RPMI8226 (cell line): ENCODE measurements around the gene TEAD4.

Experiments
- DNase-seq: peaks from one replicate; pipeline ENCODE4 v3.0.0-alpha.2; 2015

The TEAD4 gene

DNA sequence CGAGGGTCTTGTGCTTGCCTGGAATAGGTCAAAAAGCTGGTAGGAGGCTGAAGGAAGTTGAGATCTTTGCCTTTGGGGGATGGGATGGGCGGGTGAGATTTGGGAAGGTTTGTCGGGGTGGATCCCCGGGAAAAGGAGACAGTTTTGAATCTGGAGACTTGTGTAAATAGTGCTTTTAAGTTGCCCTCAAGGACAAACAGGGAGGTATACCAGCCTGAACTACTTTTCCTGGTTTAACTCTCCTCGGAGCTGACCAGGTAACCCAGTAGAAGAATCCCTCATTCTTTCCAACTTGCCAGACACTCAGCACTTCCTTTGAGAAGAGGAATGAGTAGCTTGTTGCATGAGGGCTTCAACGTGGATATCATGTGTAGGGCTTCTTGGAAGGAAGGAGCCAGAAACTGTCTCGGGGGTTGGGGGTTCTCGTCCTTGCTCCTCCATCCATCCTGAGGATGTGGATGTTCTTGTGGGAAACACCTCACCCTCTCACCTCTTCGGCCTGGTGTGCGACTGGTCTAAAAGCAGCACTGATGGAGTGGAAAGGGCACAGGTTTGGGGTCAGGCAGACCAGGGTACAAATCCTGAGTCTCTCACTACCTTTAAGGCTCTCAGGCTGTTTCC, 1.9 kb downstream of the TEAD4 start:
- DNase-seq, result no peak

DNA sequence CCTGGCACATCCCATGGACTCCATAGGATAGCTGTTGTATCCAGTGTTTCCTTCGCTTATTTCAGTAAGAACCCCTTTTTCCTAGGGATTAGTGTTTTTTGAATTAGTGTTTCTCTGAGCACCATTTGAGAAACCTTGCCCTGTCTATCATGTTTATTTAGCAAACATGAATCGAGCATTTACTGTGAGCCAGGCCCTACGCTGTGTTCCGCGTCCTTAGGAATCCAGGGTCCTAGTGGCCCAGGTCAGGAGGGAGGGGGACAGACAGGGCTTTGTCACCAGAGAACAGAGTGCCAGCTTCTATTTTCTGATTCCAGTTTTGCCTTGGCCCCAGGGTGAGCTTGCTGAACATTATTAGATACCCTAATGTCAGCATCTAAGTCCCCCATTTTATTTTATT, 2.5 kb downstream of the TEAD4 start:
- DNase-seq, result no peak

DNA sequence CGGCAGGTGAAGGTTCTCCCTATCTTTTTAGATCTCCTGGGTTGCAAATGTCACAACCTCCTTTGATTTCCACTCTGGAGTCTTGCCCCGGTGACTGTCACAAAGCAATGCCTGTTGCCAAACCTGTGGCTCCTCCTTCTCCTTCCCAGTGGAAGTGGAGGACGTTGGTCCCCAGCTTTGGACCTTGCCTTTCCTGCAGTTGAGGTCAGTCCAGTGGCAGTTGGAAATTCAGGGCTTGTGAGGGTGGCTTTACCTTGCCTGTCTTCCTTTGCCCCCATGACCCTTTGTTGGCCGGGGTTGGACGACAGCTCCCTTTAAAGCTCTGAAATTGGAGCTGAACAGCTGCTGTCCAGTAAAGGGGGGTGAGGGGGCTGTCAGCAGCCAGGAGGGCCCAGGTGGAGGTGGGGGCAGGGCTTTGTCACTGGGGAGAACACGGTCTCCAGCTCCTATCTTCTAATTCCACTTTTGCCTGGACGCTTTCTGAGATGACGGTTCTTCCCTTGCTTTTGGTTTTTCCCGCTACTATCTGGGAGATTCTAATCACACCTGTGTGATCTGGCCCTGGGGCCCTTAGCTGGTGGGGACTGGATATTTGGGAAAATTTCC, 4.1 kb downstream of the TEAD4 start:
- DNase-seq, result no peak

- no peak for DNase-seq
These were observed 4.6 kb downstream of the TEAD4 start for GRCh38 chr12:2963760-2964292.

GRCh38 chr12:2967651-2968050, 8.5 kb downstream of the TEAD4 start:
- no peak for DNase-seq

DNA sequence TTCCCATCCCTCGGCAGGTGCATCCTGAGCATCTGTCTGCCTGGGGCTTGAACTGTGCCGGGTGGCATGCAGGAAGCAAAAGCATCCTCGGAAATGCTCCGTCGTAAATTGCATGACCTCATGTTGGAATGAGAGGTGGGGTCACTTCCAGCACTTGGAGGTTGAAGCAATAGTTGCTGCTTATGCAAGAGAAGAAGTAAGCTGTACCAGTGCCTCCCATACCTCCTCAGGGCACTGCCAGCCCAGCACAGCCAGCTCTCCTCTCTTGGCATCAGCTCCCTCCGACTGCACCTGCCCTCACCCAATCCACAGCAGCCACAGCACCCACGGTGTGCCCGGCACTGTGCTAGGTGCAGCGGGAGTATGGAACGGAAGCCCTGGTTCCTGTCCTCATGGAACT, 11.5 kb downstream of the TEAD4 start:
- no peak for DNase-seq

DNA sequence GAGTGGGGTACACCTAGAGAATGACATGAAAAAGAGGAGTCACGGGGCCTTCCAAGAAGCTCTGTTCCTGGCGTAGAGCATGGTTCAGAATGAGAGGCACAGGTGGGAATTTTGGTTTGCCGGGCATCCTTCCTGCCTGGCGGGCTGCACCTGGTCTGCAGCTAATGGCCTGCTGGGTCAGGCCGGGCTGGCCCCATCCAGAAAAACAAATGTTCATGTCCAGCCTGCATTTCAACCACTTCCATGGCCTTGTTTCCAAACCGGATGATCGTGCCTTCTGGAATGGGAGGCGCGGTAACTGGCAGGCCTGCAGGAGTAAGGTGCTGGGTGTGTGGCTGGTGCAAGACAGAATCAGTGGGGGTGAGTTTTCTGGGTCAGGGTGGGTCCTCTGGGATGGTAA, 14.4 kb downstream of the TEAD4 start:
- DNase-seq, result no peak

- no peak for DNase-seq
These were observed 15.4 kb downstream of the TEAD4 start for GRCh38 chr12:2974560-2974971.

DNA sequence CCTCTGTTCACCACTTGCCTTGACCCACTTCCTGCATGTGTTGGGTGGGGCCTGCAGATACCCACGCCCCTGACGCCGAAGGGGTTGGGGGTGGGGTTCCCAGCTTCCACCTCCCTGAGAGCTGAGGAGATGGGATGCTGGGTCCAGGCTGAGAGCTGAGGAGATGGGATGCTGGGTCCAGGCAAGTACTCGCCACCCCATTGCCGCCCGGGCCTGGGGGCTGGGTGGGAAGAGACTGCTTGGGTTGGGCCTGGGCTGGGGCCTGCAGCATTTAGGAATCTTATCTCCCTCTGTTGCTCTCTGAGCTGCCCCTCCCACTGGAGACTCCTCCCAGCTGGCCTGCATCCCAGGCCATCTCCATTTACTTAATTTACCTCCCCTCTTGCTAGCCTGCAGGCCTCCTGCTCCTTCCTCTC, 17.4 kb downstream of the TEAD4 start:
- DNase-seq, result no peak

DNA sequence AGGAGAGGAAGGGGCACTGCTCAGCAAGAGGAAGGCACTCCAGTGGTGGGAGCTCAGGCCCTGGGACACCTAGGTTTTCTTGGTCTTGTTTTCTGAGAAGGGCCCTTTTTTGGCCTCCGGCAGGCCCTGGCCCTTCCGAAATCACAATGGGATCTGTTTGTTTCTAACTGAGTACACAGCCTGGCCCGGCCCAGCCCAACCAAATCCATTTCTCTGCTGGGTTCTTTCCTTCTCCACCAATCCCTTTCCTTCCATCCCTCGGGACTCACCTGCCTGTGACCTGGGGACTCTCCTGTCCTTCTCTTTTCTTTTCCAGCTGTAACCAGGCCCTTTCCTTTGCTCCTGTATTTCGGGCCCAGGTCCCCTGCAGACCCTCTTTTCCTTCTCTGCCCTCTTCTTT, 18.6 kb downstream of the TEAD4 start:
- DNase-seq, result no peak

GRCh38 chr12:2979806-2980205, 20.6 kb downstream of the TEAD4 start:
- no peak for DNase-seq

DNA sequence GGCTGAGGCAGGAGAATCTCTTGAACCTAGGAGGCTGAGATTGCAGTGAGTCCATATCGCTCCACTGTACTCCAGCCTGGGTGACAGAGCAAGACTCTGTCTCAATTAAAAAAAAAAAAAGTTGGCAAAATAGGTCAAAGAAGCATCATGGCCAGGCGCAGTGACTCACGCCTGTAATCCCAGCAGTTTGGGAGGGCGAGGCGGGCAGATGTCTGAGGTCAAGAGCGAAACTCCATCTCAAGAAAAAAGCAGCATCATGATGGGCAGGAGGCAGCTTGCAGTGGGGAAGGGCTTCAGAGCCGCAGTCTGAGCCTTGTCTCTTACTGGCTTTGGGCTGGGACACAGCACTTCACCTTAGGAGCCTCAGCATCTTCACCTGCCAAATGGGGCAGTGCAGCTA, 21.4 kb downstream of the TEAD4 start:
- DNase-seq, result no peak

DNA sequence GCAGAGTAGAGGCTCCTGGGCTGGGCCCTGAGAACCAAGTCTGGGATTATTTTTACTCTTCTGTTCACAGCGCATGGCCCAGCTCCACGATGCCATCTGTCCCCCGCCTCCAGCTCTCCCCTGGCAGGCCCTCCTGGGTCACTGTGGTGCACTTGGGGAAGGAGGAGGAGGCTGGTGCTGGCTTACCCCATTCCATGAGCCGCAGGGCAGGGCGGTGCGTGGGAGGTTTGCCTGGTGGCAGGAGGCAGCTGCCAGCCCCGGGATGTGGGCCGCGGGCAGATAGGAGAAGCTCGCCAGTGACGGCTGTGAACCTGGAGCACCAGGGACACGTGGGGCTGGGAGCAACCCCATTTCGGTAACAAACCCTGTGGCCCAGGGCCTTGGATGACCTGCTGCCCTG, 23.2 kb downstream of the TEAD4 start:
- DNase-seq, result no peak

GRCh38 chr12:2984249-2984648, 25.1 kb downstream of the TEAD4 start:
- DNase-seq, result no peak

DNA sequence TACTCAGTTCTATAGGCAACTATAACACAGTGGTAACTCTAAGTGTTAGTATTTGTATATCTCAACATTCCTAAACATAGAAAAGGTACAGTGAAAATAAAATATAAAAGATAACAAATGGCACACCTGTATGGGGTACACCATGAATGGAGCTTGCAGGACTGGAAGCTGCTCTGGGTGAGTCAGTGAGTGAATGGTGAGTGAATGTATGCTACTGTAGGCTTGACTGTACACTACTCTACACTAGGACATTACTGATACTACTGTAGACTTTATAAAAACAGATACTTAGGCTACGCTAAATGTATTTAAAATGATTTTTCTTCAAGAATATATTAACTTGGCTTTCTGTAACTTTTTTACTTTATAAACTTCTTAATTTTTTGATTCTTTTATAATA, 25.5 kb downstream of the TEAD4 start:
- DNase-seq, result no peak

GRCh38 chr12:2986876-2987275, 27.7 kb downstream of the TEAD4 start:
- no peak for DNase-seq

- DNase-seq, result no peak
These were observed 29.3 kb downstream of the TEAD4 start for GRCh38 chr12:2988494-2988893.

- no peak for DNase-seq
These were observed 33.5 kb downstream of the TEAD4 start for GRCh38 chr12:2992724-2993123.

GRCh38 chr12:2997989-2998670, 38.9 kb downstream of the TEAD4 start:
- DNase-seq, result no peak

GRCh38 chr12:2998789-2999264, 39.6 kb downstream of the TEAD4 start:
- DNase-seq, result no peak

DNA sequence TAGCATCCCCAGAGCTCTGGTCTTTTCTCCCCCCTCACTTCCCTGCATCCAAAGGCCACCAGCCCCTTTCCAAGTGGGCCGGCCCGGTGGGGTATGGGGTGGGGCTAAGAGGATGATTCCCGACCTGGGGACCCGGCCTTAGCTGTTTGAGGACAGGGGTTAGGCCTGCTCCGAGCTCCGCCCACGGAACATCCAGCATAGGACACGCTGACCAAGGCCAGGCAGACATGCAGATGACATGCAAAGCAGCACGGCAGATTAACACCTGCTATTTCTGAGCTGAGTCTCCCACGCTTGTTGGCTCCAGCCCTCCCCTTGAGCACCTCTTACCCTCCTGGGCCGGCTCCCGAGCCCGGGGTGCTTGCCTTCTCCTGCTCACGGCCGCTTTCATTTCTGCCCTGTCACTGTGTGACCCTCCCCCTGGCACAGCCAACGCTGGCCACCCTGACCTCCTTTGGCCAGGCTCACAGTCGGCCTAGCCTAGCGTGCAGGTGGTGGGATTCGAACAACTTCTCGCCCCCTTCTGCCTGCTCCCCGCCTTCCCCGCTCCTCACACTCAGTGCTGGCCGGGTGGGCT, 40.2 kb downstream of the TEAD4 start:
- DNase-seq, result no peak

DNA sequence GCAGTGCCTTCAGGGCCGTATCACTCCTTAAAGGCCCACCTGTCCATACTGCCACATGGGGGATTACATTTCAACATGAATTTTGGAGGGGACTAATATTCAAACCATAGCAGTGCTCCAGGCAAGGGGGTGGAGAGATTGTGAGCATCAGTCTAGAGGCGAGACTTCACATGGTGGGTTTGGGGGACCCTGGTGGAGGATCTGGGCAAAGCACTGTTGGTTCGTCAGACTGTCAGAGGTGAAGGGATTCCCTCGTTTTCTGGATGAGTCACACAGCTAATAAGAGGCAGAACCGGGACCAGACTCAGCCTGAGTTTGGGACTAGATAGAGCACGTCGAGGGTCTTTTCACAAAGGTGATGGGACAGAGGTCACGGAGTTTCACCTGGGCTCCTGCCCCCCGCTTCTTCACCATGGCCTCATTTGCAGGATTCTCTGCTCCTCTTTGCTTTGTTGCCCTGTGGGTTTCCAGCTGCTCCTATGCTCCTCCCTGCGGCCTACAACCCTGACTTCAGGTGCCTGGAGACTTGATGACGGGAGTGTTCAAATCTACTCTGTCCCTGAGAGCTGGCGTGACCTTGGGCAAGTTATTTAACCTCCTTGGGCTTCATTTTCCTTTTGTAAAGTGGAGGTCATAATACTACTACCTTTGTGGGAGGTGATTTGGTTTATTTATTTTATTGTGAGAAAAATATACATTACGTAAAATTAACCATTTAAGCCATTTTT, 41.5 kb downstream of the TEAD4 start:
- no peak for DNase-seq

GRCh38 chr12:3002646-3003045, 43.4 kb downstream of the TEAD4 start:
- no peak for DNase-seq
